ENCODE measurements around the gene YEATS4.

YEATS4 gene

DNA sequence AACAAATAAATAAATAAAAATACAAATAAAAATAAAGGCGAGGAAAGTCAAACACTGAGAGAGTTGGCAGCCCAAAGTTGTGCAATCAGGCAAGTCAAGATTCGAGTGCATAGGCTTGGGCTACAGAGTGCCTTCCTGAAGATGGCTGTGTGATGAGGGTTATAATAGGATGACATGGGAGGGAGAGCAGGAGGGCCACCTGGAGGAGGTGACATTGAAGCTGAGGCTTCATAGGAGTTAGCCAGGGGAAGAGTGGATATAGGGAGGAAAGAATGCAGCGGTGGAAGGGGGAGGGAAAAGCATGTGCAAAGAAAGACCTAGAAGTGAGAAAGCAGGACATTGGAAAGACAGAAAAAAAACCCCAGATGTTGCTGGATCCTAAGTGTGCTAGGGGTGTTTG, 53.1 kb downstream of the YEATS4 start:
- Histone ChIP-seq H2AFZ (ENCODE audit: low read depth, low read length) (no peak overlapping the region), H3K4me2 (ENCODE audit: low read length) (no peak overlapping the region), H3K36me3 (replicated peaks; ENCODE audit: low read depth, low read length) (no peaks in the 10 kb centered on the region), H3K27ac (ENCODE audit: low read length) (no peak overlapping the region), H3K4me1 (ENCODE audit: low read length) (no peaks in the 10 kb centered on the region), H3K9ac (ENCODE audit: low read length) (no peak overlapping the region), H3K4me3 (ENCODE audit: low read length) (no peak overlapping the region), H4K20me1 (ENCODE audit: insufficient read depth, low read length) (no peaks in the 10 kb centered on the region), H3K9me3 (ENCODE audit: insufficient read depth, low read length) (no peaks in the 10 kb centered on the region), H3K27me3 (ENCODE audit: low read depth, low read length) (no peaks in the 10 kb centered on the region), H3K79me2 (ENCODE audit: low read length) (no peaks in the 10 kb centered on the region)
- TF ChIP-seq, protein P1, sequence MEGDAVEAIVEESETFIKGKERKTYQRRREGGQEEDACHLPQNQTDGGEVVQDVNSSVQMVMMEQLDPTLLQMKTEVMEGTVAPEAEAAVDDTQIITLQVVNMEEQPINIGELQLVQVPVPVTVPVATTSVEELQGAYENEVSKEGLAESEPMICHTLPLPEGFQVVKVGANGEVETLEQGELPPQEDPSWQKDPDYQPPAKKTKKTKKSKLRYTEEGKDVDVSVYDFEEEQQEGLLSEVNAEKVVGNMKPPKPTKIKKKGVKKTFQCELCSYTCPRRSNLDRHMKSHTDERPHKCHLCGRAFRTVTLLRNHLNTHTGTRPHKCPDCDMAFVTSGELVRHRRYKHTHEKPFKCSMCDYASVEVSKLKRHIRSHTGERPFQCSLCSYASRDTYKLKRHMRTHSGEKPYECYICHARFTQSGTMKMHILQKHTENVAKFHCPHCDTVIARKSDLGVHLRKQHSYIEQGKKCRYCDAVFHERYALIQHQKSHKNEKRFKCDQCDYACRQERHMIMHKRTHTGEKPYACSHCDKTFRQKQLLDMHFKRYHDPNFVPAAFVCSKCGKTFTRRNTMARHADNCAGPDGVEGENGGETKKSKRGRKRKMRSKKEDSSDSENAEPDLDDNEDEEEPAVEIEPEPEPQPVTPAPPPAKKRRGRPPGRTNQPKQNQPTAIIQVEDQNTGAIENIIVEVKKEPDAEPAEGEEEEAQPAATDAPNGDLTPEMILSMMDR (IDR thresholded peaks at IDR 0.05; ENCODE audit: low read depth, low read length) = no peak
- TF ChIP-seq EZH2phosphoT487 (IDR thresholded peaks at IDR 0.05; ENCODE audit: low read depth) = no peak

DNA sequence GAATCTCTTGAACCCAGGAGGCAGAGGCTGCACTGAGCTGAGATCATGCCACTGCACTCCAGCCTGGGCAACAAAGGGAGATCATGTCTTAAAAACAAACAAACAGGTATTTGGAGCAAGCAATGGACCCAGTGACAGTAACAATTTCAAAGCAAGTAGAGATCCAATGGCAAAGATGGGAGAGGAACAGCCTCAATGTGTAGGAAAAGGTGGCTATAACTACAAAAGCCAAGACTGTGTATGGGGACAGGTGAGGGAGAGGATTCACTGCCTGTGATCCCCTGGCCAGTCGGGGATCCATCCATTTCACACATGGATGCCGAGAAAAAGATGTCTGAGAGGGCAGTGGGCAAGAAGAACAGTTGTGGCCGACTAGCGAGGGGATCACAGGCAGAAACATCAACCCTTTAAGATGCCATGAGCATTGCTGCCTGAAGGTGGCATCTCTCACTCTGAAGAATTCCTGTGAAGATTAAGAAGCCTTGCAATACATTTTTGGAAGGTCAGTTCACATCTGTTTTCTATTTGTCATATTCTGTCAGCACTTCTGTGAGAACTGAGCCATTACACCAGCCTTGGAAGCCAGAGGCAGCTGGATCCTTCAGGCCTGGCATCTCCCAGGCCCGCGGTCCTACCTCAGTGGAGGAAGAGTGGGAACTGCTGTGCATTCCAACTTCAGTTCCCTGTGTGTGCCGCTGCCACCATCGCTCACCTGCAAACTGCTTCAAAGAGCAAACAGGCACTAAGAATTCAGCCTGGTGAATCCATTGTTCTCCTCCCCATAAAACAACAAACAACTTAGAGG, 56.1 kb downstream of the YEATS4 start:
- Histone ChIP-seq H3K79me2 (ENCODE audit: low read length) (no peaks in the 10 kb centered on the region), H3K4me1 (ENCODE audit: low read length) (no peaks in the 10 kb centered on the region), H4K20me1 (ENCODE audit: insufficient read depth, low read length) (no peaks in the 10 kb centered on the region), H3K4me3 (ENCODE audit: low read length) (no peak overlapping the region), H3K4me2 (ENCODE audit: low read length) (no peak overlapping the region), H3K9ac (ENCODE audit: low read length) (no peak overlapping the region), H3K27ac (ENCODE audit: low read length) (no peak overlapping the region), H3K27me3 (ENCODE audit: low read depth, low read length) (no peaks in the 10 kb centered on the region), H3K9me3 (ENCODE audit: insufficient read depth, low read length) (no peaks in the 10 kb centered on the region), H2AFZ (ENCODE audit: low read depth, low read length) (no peak overlapping the region), H3K36me3 (replicated peaks; ENCODE audit: low read depth, low read length) (no peaks in the 10 kb centered on the region)
- no peak for TF ChIP-seq EZH2phosphoT487 (IDR thresholded peaks at IDR 0.05; ENCODE audit: low read depth)
- TF ChIP-seq, protein P1 (IDR thresholded peaks at IDR 0.05; ENCODE audit: low read depth, low read length) = peak; percentile 68

DNA sequence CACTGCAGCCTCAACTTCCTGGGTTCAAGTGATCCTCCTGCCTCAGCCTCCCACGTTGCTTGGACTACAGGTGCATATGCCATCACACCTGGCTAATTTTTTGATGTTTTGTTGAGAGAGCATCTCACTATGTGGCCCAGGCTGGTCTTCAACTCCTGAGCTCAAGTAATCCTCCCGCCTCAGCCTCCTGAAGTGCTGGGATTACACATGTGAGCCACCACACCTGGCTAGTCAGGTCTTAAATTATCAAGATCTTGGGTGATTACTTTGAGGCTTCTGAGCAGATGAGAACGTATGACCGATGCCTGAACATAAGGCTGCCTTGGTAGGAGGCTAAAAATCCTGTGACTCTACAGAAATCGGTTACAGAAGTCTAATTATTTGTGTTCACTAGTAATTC, 57.7 kb downstream of the YEATS4 start:
- Histone ChIP-seq H4K20me1 (ENCODE audit: insufficient read depth, low read length) (no peaks in the 10 kb centered on the region), H3K4me1 (ENCODE audit: low read length) (no peaks in the 10 kb centered on the region), H3K36me3 (replicated peaks; ENCODE audit: low read depth, low read length) (no peaks in the 10 kb centered on the region), H3K27ac (ENCODE audit: low read length) (no peak overlapping the region), H2AFZ (ENCODE audit: low read depth, low read length) (no peak overlapping the region), H3K9me3 (ENCODE audit: insufficient read depth, low read length) (no peaks in the 10 kb centered on the region), H3K4me3 (ENCODE audit: low read length) (no peak overlapping the region), H3K9ac (ENCODE audit: low read length) (no peak overlapping the region), H3K4me2 (ENCODE audit: low read length) (no peak overlapping the region), H3K27me3 (ENCODE audit: low read depth, low read length) (no peaks in the 10 kb centered on the region), H3K79me2 (ENCODE audit: low read length) (no peaks in the 10 kb centered on the region)
- TF ChIP-seq EZH2phosphoT487 (IDR thresholded peaks at IDR 0.05; ENCODE audit: low read depth) = no peak
- TF ChIP-seq, protein P1 (IDR thresholded peaks at IDR 0.05; ENCODE audit: low read depth, low read length) = no peak

DNA sequence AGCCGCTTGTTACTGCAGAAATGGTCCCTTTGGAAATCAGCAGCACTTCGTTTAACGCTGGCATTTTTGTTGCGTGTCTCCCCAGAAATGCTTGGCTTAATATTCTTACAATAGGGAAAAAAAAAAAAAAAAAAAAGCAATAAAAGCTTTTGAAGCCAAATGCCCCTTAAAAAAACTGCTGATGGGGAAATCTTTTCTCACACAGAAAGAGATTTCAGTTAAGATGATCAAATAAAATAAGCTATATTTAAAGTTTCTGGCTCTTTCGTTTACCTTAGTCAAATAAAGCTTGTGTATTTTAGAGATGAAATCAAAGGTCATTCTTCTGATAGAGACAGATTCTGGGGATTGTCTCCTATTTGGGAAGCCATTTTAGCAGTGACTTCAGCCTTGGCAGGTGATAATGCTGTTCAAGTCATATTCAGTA, 58.2 kb downstream of the YEATS4 start:
- H3K79me2 ChIP-seq (ENCODE audit: low read length) = no peaks in the 10 kb centered on the region
- H3K4me1 ChIP-seq (ENCODE audit: low read length) = no peaks in the 10 kb centered on the region
- H3K36me3 ChIP-seq (replicated peaks; ENCODE audit: low read depth, low read length) = no peaks in the 10 kb centered on the region
- H3K27me3 ChIP-seq (ENCODE audit: low read depth, low read length) = no peaks in the 10 kb centered on the region
- no peak overlapping the region for H3K27ac ChIP-seq (ENCODE audit: low read length)
- no peak overlapping the region for H2AFZ ChIP-seq (ENCODE audit: low read depth, low read length)
- no peaks in the 10 kb centered on the region for H4K20me1 ChIP-seq (ENCODE audit: insufficient read depth, low read length)
- H3K9ac ChIP-seq (ENCODE audit: low read length) = no peak overlapping the region
- H3K4me3 ChIP-seq (ENCODE audit: low read length) = no peak overlapping the region
- no peak for TF ChIP-seq EZH2phosphoT487 (IDR thresholded peaks at IDR 0.05; ENCODE audit: low read depth)
- TF ChIP-seq, protein P1 (IDR thresholded peaks at IDR 0.05; ENCODE audit: low read depth, low read length) = no peak
- H3K9me3 ChIP-seq (ENCODE audit: insufficient read depth, low read length) = no peaks in the 10 kb centered on the region
- no peak overlapping the region for H3K4me2 ChIP-seq (ENCODE audit: low read length)

Measured in OCI-LY3 (cell line).